Hepatocyte (in vitro differentiated cells): ENCODE results near the gene NEDD4L.

ENCODE experiments used
- CTCF ChIP-seq: fragments of 200-600 bp; sonication (generic); IDR thresholded peaks from 2 replicates; pipeline ENCODE4 v1.5.1; 2016; ENCODE audit warnings: antibody characterized with exemption, mild to moderate bottlenecking; ENCODE audit not compliant: poor library complexity
- EZH2 ChIP-seq: fragments of 200-600 bp; sonication (generic); IDR thresholded peaks from 2 replicates; pipeline ENCODE4 v1.6.1; 2016; ENCODE audit warnings: antibody characterized with exemption, mild to moderate bottlenecking, borderline replicate concordance
- EZH2phosphoT487 ChIP-seq: fragments of 200-600 bp; sonication (generic); IDR thresholded peaks from one replicate; pipeline ENCODE4 v1.6.1; 2018; ENCODE audit warnings: antibody characterized with exemption, mild to moderate bottlenecking, low read depth, moderate library complexity; ENCODE audit not compliant: unreplicated experiment, severe bottlenecking

- TF ChIP-seq EZH2 (no peak), CTCF (no peak), EZH2phosphoT487 (no peak)
These were observed 16.2 kb downstream of the NEDD4L start for GRCh38 chr18:58060254-58060653.
